Ishikawa (cell line): ENCODE data around the gene ZFP14.

Source experiments
- CEBPB ChIP-seq: IDR thresholded peaks from 2 replicates; pipeline ENCODE4 v1.6.1; 2012
- CREB1 ChIP-seq: IDR thresholded peaks from 2 replicates; pipeline ENCODE4 v1.6.1; 2012; ENCODE audit warnings: low read depth
- EGR1 ChIP-seq: IDR thresholded peaks from 2 replicates; pipeline ENCODE4 v1.6.1; 2012
- EP300 ChIP-seq: IDR thresholded peaks from 2 replicates; pipeline ENCODE4 v1.6.1; 2012; ENCODE audit warnings: borderline replicate concordance
- FOXM1 ChIP-seq: IDR thresholded peaks from 2 replicates; pipeline ENCODE4 v1.6.1; 2012; ENCODE audit warnings: low read depth, borderline replicate concordance
- MAX ChIP-seq: IDR thresholded peaks from 2 replicates; pipeline ENCODE4 v1.6.1; 2012
- NFIC ChIP-seq: IDR thresholded peaks from 2 replicates; pipeline ENCODE4 v1.6.1; 2012
- RAD21 ChIP-seq: IDR thresholded peaks from 2 replicates; pipeline ENCODE4 v1.6.1; 2012; ENCODE audit warnings: low read depth
- TAF1 ChIP-seq: IDR thresholded peaks from 2 replicates; pipeline ENCODE4 v1.6.1; 2012; ENCODE audit warnings: low read depth, mild to moderate bottlenecking
- TCF12 ChIP-seq: IDR thresholded peaks from 2 replicates; pipeline ENCODE4 v1.6.1; 2012; ENCODE audit warnings: low read depth
- TEAD4 ChIP-seq: IDR thresholded peaks from 2 replicates; pipeline ENCODE4 v1.6.1; 2012
- YY1 ChIP-seq: IDR thresholded peaks from 2 replicates; pipeline ENCODE4 v1.6.1; 2012; ENCODE audit warnings: low read depth
- ZBTB7A ChIP-seq: IDR thresholded peaks from 2 replicates; pipeline ENCODE4 v1.6.1; 2012; ENCODE audit warnings: low read depth
- TF ChIP-seq, protein P1 (sequence below): IDR thresholded peaks from 2 replicates; pipeline ENCODE4 v1.6.1; 2012
- TF ChIP-seq, protein P2 (sequence below): IDR thresholded peaks from 2 replicates; pipeline ENCODE4 v1.6.1; 2012; ENCODE audit warnings: low read depth, mild to moderate bottlenecking

ZFP14 gene

DNA sequence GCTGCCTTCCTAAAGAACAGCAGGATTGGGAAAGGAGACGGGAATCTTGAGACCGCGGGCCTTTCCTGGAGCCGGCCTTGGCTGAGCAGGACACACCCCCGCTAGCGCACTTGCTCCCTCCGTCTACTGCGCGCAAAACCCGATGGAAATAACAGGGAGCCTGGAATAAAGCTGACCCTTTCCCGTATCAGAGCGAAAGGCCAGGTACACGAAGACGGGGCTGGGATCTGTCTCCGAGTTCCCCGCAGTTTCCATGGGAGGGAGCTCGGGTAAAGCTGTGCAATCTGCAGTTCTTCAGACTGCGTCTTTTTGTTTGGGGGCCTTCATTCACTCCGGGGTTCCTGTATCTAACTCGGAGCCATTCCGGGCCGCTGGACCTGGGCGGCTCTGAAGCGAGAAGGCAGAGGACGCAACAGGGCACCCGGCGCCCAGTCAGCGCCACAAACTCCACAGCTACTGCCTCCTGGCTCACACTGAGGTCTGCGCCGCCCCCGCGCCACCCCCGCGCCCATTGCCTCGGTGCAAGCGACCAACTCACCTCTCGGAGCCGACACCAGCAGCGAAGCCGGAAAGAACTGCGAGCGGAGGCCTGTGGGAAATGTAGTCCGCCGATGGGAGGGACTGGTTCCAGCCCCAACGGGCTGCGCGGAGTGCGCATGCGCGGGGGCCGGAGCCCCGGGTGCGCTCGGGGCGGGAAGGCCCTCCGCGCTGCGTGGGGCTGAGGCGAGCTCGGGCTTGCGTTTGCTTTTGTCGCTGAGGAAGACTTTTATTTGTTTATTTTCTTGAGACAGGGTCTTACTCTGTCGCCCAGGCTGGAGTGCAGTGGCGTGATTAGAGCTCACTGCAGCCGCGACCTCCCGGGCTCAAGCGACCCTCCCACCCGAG lies at the start of gene ZFP14:
ZFP14 (minus strand) TSS at position 577 of the 885 bp plus-strand sequence. CDS start 11,309 bp downstream, outside the sequence.
- TF ChIP-seq FOXM1 (no peak), TEAD4 (peak; percentile 9; the same call in 1 of the 2 replicates), EP300 (no peak), EGR1 (peak; percentile 99), MAX (peak; percentile 71), YY1 (peak; percentile 65; the same call in 1 of the 2 replicates), RAD21 (peak; percentile 31; the same call in 1 of the 2 replicates)

DNA sequence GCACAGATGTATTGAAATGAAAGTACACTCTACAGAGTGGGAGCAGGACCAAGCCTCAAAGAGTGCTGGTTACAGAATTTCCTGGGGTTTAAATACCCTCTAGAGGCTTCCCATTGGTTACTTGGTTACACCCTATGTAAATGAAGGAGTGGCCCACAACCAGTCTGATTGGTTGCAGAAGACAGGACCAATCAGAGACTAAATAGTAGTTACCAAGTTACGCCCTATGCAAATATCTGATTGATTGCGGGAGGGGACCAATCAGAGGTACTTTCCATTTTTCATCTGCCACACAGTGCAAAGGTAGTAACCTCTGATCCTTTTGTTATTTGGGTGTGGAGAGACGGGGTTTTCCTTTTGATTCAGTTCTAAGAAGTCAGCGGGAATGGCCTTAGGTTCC lies 44.9 kb upstream of the ZFP14 start:
- no peak for TF ChIP-seq EP300

- no peak for TF ChIP-seq RAD21
- no peak for TF ChIP-seq FOXM1
- TF ChIP-seq CEBPB, result no peak
- no peak for TF ChIP-seq NFIC
- no peak for TF ChIP-seq EP300
- TF ChIP-seq, protein P1, sequence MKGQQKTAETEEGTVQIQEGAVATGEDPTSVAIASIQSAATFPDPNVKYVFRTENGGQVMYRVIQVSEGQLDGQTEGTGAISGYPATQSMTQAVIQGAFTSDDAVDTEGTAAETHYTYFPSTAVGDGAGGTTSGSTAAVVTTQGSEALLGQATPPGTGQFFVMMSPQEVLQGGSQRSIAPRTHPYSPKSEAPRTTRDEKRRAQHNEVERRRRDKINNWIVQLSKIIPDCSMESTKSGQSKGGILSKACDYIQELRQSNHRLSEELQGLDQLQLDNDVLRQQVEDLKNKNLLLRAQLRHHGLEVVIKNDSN, result no peak
- no peak for TF ChIP-seq MAX
- TF ChIP-seq TEAD4, result no peak
- TF ChIP-seq CREB1, result no peak
- no peak for TF ChIP-seq EGR1
- TF ChIP-seq TAF1, result no peak
- TF ChIP-seq YY1, result no peak
- no peak for TF ChIP-seq ZBTB7A
- TF ChIP-seq, protein P2, sequence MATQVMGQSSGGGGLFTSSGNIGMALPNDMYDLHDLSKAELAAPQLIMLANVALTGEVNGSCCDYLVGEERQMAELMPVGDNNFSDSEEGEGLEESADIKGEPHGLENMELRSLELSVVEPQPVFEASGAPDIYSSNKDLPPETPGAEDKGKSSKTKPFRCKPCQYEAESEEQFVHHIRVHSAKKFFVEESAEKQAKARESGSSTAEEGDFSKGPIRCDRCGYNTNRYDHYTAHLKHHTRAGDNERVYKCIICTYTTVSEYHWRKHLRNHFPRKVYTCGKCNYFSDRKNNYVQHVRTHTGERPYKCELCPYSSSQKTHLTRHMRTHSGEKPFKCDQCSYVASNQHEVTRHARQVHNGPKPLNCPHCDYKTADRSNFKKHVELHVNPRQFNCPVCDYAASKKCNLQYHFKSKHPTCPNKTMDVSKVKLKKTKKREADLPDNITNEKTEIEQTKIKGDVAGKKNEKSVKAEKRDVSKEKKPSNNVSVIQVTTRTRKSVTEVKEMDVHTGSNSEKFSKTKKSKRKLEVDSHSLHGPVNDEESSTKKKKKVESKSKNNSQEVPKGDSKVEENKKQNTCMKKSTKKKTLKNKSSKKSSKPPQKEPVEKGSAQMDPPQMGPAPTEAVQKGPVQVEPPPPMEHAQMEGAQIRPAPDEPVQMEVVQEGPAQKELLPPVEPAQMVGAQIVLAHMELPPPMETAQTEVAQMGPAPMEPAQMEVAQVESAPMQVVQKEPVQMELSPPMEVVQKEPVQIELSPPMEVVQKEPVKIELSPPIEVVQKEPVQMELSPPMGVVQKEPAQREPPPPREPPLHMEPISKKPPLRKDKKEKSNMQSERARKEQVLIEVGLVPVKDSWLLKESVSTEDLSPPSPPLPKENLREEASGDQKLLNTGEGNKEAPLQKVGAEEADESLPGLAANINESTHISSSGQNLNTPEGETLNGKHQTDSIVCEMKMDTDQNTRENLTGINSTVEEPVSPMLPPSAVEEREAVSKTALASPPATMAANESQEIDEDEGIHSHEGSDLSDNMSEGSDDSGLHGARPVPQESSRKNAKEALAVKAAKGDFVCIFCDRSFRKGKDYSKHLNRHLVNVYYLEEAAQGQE, result no peak
- no peak for TF ChIP-seq TCF12
Measured at GRCh38 chr19:36421749-36422481, 42.9 kb upstream of the ZFP14 start.

DNA sequence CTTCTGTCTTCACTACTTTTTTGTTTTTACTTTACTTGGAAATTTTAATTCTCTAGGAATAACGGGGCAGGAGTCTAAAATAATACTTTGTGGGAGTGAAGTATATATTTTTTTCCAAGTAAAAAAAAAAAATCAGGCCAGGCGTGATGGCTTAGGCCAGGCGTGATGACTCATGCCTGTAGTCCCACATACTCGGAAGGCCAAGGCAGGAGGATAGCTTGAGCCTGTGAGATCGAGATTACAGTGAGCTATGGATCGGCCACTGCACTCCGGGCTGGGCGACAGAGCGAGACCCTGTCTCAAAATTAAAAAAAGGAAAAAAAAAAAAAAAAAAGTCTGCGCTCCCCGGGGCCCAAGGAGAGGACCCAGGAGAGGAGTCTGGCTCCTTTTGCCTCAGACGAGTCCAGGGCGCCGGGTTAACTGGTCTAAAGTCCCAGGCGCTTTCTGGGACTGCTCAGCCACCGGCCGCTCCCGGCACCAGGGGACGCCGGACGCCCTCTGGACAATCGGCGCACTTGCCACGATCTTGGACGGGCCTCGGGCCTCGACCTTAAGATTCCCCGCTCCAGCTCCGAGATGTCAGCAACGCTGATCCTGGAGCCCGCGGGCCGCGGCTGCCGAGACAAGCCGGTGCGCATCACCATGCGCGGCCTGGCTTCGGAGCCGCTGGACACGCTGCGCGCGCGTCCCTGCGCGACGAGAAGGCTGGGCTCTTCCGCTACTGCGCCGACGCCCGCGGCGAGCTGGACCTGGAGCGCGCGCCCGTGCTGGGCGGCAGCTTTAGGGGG lies 42.2 kb upstream of the ZFP14 start:
- TF ChIP-seq EGR1 (no peak), EP300 (no peak), RAD21 (no peak), ZBTB7A (no peak), CREB1 (no peak), CEBPB (no peak), TEAD4 (no peak), MAX (no peak), NFIC (no peak), TCF12 (no peak), TAF1 (no peak), FOXM1 (no peak)
- TF ChIP-seq, protein P1, result no peak
- TF ChIP-seq, protein P2, result no peak
